ENCODE measurements around the gene SOX8. TPM values are rescaled to one million over a fixed set of nuclear protein-coding genes. Genes with fewer than 3 reads are reported as not detected.

Gene SOX8
- total RNA-seq, 1 experiment from 2014 or later: 1.2 TPM

- Mint-ChIP-seq H3K4me1 (ENCODE audit: low read depth, unreplicated experiment) (no peaks in the 10 kb centered on the region), H3K9me3 (ENCODE audit: unreplicated experiment) (no peaks in the 10 kb centered on the region), H3K4me3 (ENCODE audit: unreplicated experiment) (no peak overlapping the region), H3K27me3 (ENCODE audit: insufficient read depth, unreplicated experiment) (peaks cover 7% of the 10 kb centered on the region), H3K27ac (ENCODE audit: unreplicated experiment) (no peak overlapping the region), H3K36me3 (ENCODE audit: insufficient read depth, unreplicated experiment) (no peaks in the 10 kb centered on the region)
- H3K36me3 ChIP-seq (ENCODE audit: control insufficient read depth, insufficient read depth, low read length): no peaks in the 10 kb centered on the region
- no peak overlapping the region for H3K4me3 ChIP-seq (ENCODE audit: low read depth, low read length)
- ChIA-PET CTCF (no interaction called here), POLR2A (no interaction called here)
- no peaks in the 10 kb centered on the region for H3K9me3 ChIP-seq
- intact Hi-C loops (cut with micrococcal nuclease; ENCODE audit: unreplicated experiment): no loop called here
- TF ChIP-seq, protein P1, sequence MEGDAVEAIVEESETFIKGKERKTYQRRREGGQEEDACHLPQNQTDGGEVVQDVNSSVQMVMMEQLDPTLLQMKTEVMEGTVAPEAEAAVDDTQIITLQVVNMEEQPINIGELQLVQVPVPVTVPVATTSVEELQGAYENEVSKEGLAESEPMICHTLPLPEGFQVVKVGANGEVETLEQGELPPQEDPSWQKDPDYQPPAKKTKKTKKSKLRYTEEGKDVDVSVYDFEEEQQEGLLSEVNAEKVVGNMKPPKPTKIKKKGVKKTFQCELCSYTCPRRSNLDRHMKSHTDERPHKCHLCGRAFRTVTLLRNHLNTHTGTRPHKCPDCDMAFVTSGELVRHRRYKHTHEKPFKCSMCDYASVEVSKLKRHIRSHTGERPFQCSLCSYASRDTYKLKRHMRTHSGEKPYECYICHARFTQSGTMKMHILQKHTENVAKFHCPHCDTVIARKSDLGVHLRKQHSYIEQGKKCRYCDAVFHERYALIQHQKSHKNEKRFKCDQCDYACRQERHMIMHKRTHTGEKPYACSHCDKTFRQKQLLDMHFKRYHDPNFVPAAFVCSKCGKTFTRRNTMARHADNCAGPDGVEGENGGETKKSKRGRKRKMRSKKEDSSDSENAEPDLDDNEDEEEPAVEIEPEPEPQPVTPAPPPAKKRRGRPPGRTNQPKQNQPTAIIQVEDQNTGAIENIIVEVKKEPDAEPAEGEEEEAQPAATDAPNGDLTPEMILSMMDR (IDR thresholded peaks at IDR 0.05; ENCODE audit: insufficient read depth in 1 of 2, low read depth in 1 of 2, low read length in 1 of 2, severe bottlenecking in 1 of 2, unreplicated experiment in 1 of 2): no peak
- no TSS peak for BruUV-seq (replicated peaks)
- no peaks in the 10 kb centered on the region for H3K27me3 ChIP-seq (replicated peaks; ENCODE audit: control insufficient read depth, insufficient read depth, low read length)
- DNase-seq: no peak
- no peaks in the 10 kb centered on the region for H3K4me1 ChIP-seq
These were observed 44.6 kb downstream of the SOX8 start for GRCh38 chr16:1026057-1026783.

DNA sequence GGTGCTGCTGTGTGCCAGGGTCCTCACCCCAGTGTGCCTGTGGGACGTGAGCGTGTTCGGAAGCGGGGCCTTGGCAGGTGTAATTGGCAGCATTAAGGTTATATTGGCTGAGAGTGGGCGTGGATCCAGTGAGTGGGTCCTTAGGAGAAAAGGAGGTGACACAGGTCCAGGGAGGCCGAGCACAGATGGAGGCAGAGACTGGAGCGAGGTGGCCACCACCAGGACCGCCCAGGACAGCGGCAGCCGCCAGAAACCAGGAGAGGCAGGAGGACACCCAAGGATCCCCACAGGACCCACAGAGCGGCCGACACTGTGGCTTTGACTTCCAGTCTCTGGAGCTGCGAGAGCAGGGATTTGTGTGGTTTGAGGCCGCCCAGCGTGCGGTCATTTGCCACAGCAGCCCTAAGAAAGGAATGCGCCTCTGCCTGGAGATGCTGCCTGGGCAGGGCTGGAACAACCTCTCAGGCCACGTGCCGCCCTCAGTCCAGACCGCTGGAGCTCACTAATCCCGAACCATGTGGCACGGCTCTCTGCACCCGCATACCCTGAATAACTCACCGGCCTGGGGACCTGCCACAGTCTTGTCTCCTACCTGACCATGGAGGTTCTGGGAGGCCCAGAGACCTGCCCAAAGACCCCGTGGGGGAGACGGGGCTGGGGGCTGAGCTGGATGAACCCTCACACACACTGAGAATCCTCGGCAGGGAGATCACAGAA is 45.4 kb downstream of the SOX8 start:
- no TSS peak for BruUV-seq (replicated peaks)
- Mint-ChIP-seq H3K27ac (ENCODE audit: unreplicated experiment) (no peak overlapping the region), H3K4me3 (ENCODE audit: unreplicated experiment) (no peak overlapping the region), H3K4me1 (ENCODE audit: low read depth, unreplicated experiment) (no peaks in the 10 kb centered on the region), H3K9me3 (ENCODE audit: unreplicated experiment) (no peaks in the 10 kb centered on the region), H3K27me3 (ENCODE audit: insufficient read depth, unreplicated experiment) (peaks cover 7% of the 10 kb centered on the region), H3K36me3 (ENCODE audit: insufficient read depth, unreplicated experiment) (no peaks in the 10 kb centered on the region)
- TF ChIP-seq, protein P1 (IDR thresholded peaks at IDR 0.05; ENCODE audit: insufficient read depth in 1 of 2, low read depth in 1 of 2, low read length in 1 of 2, severe bottlenecking in 1 of 2, unreplicated experiment in 1 of 2): no peak
- H3K4me1 ChIP-seq: no peaks in the 10 kb centered on the region
- DNase-seq: no peak
- H3K9me3 ChIP-seq: no peaks in the 10 kb centered on the region
- ChIA-PET POLR2A (no interaction called here), CTCF (no interaction called here)
- intact Hi-C loops (cut with micrococcal nuclease; ENCODE audit: unreplicated experiment): no loop called here
- H3K4me3 ChIP-seq (ENCODE audit: low read depth, low read length): no peak overlapping the region
- no peaks in the 10 kb centered on the region for H3K27me3 ChIP-seq (replicated peaks; ENCODE audit: control insufficient read depth, insufficient read depth, low read length)
- no peaks in the 10 kb centered on the region for H3K36me3 ChIP-seq (ENCODE audit: control insufficient read depth, insufficient read depth, low read length)

GRCh38 chr16:1027501-1027815 is 45.9 kb downstream of the SOX8 start:
- H3K4me1 ChIP-seq: no peaks in the 10 kb centered on the region
- no peaks in the 10 kb centered on the region for H3K9me3 ChIP-seq
- H3K36me3 ChIP-seq (ENCODE audit: control insufficient read depth, insufficient read depth, low read length): no peaks in the 10 kb centered on the region
- POLR2A ChIA-PET: no interaction called here
- TF ChIP-seq, protein P1 (IDR thresholded peaks at IDR 0.05; ENCODE audit: insufficient read depth in 1 of 2, low read depth in 1 of 2, low read length in 1 of 2, severe bottlenecking in 1 of 2, unreplicated experiment in 1 of 2): no peak
- no peak overlapping the region for H3K4me3 Mint-ChIP-seq (ENCODE audit: unreplicated experiment)
- no peaks in the 10 kb centered on the region for H3K36me3 Mint-ChIP-seq (ENCODE audit: insufficient read depth, unreplicated experiment)
- intact Hi-C loops (cut with micrococcal nuclease; ENCODE audit: unreplicated experiment): no loop called here
- H3K27me3 ChIP-seq (replicated peaks; ENCODE audit: control insufficient read depth, insufficient read depth, low read length): no peaks in the 10 kb centered on the region
- H3K9me3 Mint-ChIP-seq (ENCODE audit: unreplicated experiment): no peaks in the 10 kb centered on the region
- no TSS peak for BruUV-seq (replicated peaks)
- H3K27me3 Mint-ChIP-seq (ENCODE audit: insufficient read depth, unreplicated experiment): peaks cover 7% of the 10 kb centered on the region
- DNase-seq: no peak
- CTCF ChIA-PET: no interaction called here
- no peak overlapping the region for H3K4me3 ChIP-seq (ENCODE audit: low read depth, low read length)
- H3K27ac Mint-ChIP-seq (ENCODE audit: unreplicated experiment): no peak overlapping the region
- H3K4me1 Mint-ChIP-seq (ENCODE audit: low read depth, unreplicated experiment): no peaks in the 10 kb centered on the region

Data from Caco-2 (cell line).